Activated naive CD4-positive, alpha-beta T cell treated with anti-CD3 and anti-CD28 coated beads, Interleukin-2, amount 10 ng/mL, durations not matched to agents 7 days and 5 days (primary cell): ENCODE data around the gene PAFAH1B1.
"Not testable (repeated sequence)": the region's sequence is repeated elsewhere in the genome, so short reads cannot be mapped to it uniquely, and the experiment has no call there.

Source experiments
- CTCF ChIA-PET: fragments of 350-600 bp; sonication (Branson Sonifier 250); formaldehyde crosslinking; loops from one replicate; lab custom pipeline; 2021; ENCODE audit warnings: antibody characterized with exemption; lab: Charles Lee
- DNase-seq: peaks from one replicate; pipeline ENCODE4 v3.0.0-alpha.2; 2020
- H3K27ac Mint-ChIP-seq: one replicate; pipeline ENCODE4 v1.8.0; 2021; ENCODE audit warnings: mild to moderate bottlenecking, moderate library complexity, mixed read lengths
- H3K27me3 Mint-ChIP-seq: one replicate; pipeline ENCODE4 v1.8.0; 2021; ENCODE audit warnings: mild to moderate bottlenecking, mixed read lengths
- H3K36me3 Mint-ChIP-seq: one replicate; pipeline ENCODE4 v1.8.0; 2021; ENCODE audit warnings: mixed read lengths
- H3K4me1 Mint-ChIP-seq: one replicate; pipeline ENCODE4 v1.8.0; 2021; ENCODE audit warnings: mixed read lengths
- H3K4me3 Mint-ChIP-seq: one replicate; pipeline ENCODE4 v1.8.0; 2021; ENCODE audit warnings: mild to moderate bottlenecking, moderate library complexity, mixed read lengths
- H3K9me3 Mint-ChIP-seq: one replicate; pipeline ENCODE4 v1.8.0; 2021; ENCODE audit warnings: mixed read lengths

Gene PAFAH1B1

GRCh38 chr17:2693561-2694380 is 100.3 kb downstream of the PAFAH1B1 start:
- Mint-ChIP-seq H3K27ac (no peak overlapping the region), H3K27me3 (no peaks in the 10 kb centered on the region), H3K4me3 (no peak overlapping the region), H3K36me3 (peaks cover 5% of the 10 kb centered on the region), H3K9me3 (no peaks in the 10 kb centered on the region), H3K4me1 (no peaks in the 10 kb centered on the region)
- peak; percentile 15 for DNase-seq
- CTCF ChIA-PET: no interaction called here

- no peaks in the 10 kb centered on the region for H3K9me3 Mint-ChIP-seq
- no peak overlapping the region for H3K27ac Mint-ChIP-seq
- H3K4me3 Mint-ChIP-seq: no peak overlapping the region
- DNase-seq: no peak
- CTCF ChIA-PET: no interaction called here
- peaks cover 5% of the 10 kb centered on the region for H3K36me3 Mint-ChIP-seq
- no peaks in the 10 kb centered on the region for H3K27me3 Mint-ChIP-seq
- no peaks in the 10 kb centered on the region for H3K4me1 Mint-ChIP-seq
These were observed 101.2 kb downstream of the PAFAH1B1 start for GRCh38 chr17:2694381-2695242.

- peaks cover 9% of the 10 kb centered on the region for H3K36me3 Mint-ChIP-seq
- H3K4me3 Mint-ChIP-seq: no peak overlapping the region
- DNase-seq: no peak
- CTCF ChIA-PET: no interaction called here
- no peaks in the 10 kb centered on the region for H3K9me3 Mint-ChIP-seq
- H3K27me3 Mint-ChIP-seq: no peaks in the 10 kb centered on the region
- H3K4me1 Mint-ChIP-seq: no peaks in the 10 kb centered on the region
- no peak overlapping the region for H3K27ac Mint-ChIP-seq
These were observed 101.9 kb downstream of the PAFAH1B1 start for GRCh38 chr17:2695243-2695960.

GRCh38 chr17:2695961-2696760 is 102.7 kb downstream of the PAFAH1B1 start:
- H3K36me3 Mint-ChIP-seq: peaks cover 9% of the 10 kb centered on the region
- DNase-seq: no peak
- H3K27ac Mint-ChIP-seq: no peak overlapping the region
- no peaks in the 10 kb centered on the region for H3K9me3 Mint-ChIP-seq
- CTCF ChIA-PET: interaction anchor here (1.6 kb wide), 1 partner anchor 12 kb away, joined by 5 read pairs; no protein-coding TSS in a partner anchor
- no peaks in the 10 kb centered on the region for H3K4me1 Mint-ChIP-seq
- H3K27me3 Mint-ChIP-seq: no peaks in the 10 kb centered on the region
- no peak overlapping the region for H3K4me3 Mint-ChIP-seq

- peak; percentile 5 for DNase-seq
- H3K36me3 Mint-ChIP-seq: peaks cover 8% of the 10 kb centered on the region
- no peak overlapping the region for H3K4me3 Mint-ChIP-seq
- H3K27ac Mint-ChIP-seq: no peak overlapping the region
- no peaks in the 10 kb centered on the region for H3K9me3 Mint-ChIP-seq
- no peaks in the 10 kb centered on the region for H3K27me3 Mint-ChIP-seq
- CTCF ChIA-PET: interaction anchor here (1.6 kb wide), 1 partner anchor 10 kb away, joined by 5 read pairs; no protein-coding TSS in a partner anchor
- no peaks in the 10 kb centered on the region for H3K4me1 Mint-ChIP-seq
These were observed 104.2 kb downstream of the PAFAH1B1 start for GRCh38 chr17:2697611-2698162.

GRCh38 chr17:2699216-2699805 is 105.9 kb downstream of the PAFAH1B1 start:
- CTCF ChIA-PET, H3K27me3 Mint-ChIP-seq, H3K27ac Mint-ChIP-seq, H3K9me3 Mint-ChIP-seq, H3K4me3 Mint-ChIP-seq, H3K4me1 Mint-ChIP-seq, H3K36me3 Mint-ChIP-seq: not testable (repeated sequence)
- peak; percentile 1 for DNase-seq

GRCh38 chr17:2700030-2700490 is 106.6 kb downstream of the PAFAH1B1 start:
- Mint-ChIP-seq H3K36me3 (peaks cover 8% of the 10 kb centered on the region), H3K4me1 (no peaks in the 10 kb centered on the region), H3K9me3 (no peaks in the 10 kb centered on the region), H3K4me3 (no peak overlapping the region), H3K27ac (no peak overlapping the region), H3K27me3 (no peaks in the 10 kb centered on the region)
- no peak for DNase-seq
- CTCF ChIA-PET: no interaction called here

GRCh38 chr17:2700491-2701141 is 107.2 kb downstream of the PAFAH1B1 start:
- CTCF ChIA-PET: no interaction called here
- no peak for DNase-seq
- Mint-ChIP-seq H3K36me3 (peaks cover 8% of the 10 kb centered on the region), H3K27me3 (no peaks in the 10 kb centered on the region), H3K4me3 (no peak overlapping the region), H3K4me1 (no peaks in the 10 kb centered on the region), H3K27ac (no peak overlapping the region), H3K9me3 (no peaks in the 10 kb centered on the region)

GRCh38 chr17:2701161-2701995 is 107.9 kb downstream of the PAFAH1B1 start:
- peak; percentile 13 for DNase-seq
- no peaks in the 10 kb centered on the region for H3K27me3 Mint-ChIP-seq
- no peaks in the 10 kb centered on the region for H3K4me1 Mint-ChIP-seq
- H3K4me3 Mint-ChIP-seq: no peak overlapping the region
- no peak overlapping the region for H3K27ac Mint-ChIP-seq
- CTCF ChIA-PET: no interaction called here
- no peaks in the 10 kb centered on the region for H3K9me3 Mint-ChIP-seq
- H3K36me3 Mint-ChIP-seq: peaks cover 8% of the 10 kb centered on the region

- no peaks in the 10 kb centered on the region for H3K27me3 Mint-ChIP-seq
- no peaks in the 10 kb centered on the region for H3K9me3 Mint-ChIP-seq
- H3K36me3 Mint-ChIP-seq: peaks cover 6% of the 10 kb centered on the region
- no peaks in the 10 kb centered on the region for H3K4me1 Mint-ChIP-seq
- no peak overlapping the region for H3K27ac Mint-ChIP-seq
- no peak overlapping the region for H3K4me3 Mint-ChIP-seq
- no peak for DNase-seq
- CTCF ChIA-PET: no interaction called here
These were observed 108.7 kb downstream of the PAFAH1B1 start for GRCh38 chr17:2701996-2702741.

GRCh38 chr17:2703181-2703580 is 109.7 kb downstream of the PAFAH1B1 start:
- Mint-ChIP-seq H3K4me3 (no peak overlapping the region), H3K9me3 (no peaks in the 10 kb centered on the region), H3K4me1 (peaks cover under 1% of the 10 kb centered on the region), H3K36me3 (peaks cover 6% of the 10 kb centered on the region), H3K27ac (no peak overlapping the region), H3K27me3 (no peaks in the 10 kb centered on the region)
- DNase-seq: no peak
- CTCF ChIA-PET: no interaction called here
